Glutamatergic neuron (in vitro differentiated cells): ENCODE results near the gene CCDC127. TPM values are rescaled to one million over a fixed set of nuclear protein-coding genes. Genes with fewer than 3 reads are reported as not detected.

Source experiments
- DNase-seq: peaks from one replicate; pipeline ENCODE4 v3.0.0; 2022
- H3K27ac Mint-ChIP-seq: one replicate; pipeline ENCODE4 v1.8.0; 2020; ENCODE audit warnings: mild to moderate bottlenecking, mixed read lengths, inconsistent platforms; ENCODE audit not compliant: unreplicated experiment
- H3K27me3 Mint-ChIP-seq: one replicate; pipeline ENCODE4 v1.8.0; 2020; ENCODE audit warnings: mild to moderate bottlenecking, moderate library complexity, mixed read lengths, inconsistent platforms; ENCODE audit not compliant: unreplicated experiment
- H3K36me3 Mint-ChIP-seq: one replicate; pipeline ENCODE4 v1.8.0; 2020; ENCODE audit warnings: mild to moderate bottlenecking, mixed read lengths, inconsistent platforms; ENCODE audit not compliant: unreplicated experiment
- H3K4me1 Mint-ChIP-seq: one replicate; pipeline ENCODE4 v1.8.0; 2020; ENCODE audit warnings: mild to moderate bottlenecking, low read depth, mixed read lengths, inconsistent platforms; ENCODE audit not compliant: unreplicated experiment
- H3K4me3 Mint-ChIP-seq: one replicate; pipeline ENCODE4 v1.8.0; 2020; ENCODE audit warnings: mild to moderate bottlenecking, mixed read lengths, inconsistent platforms; ENCODE audit not compliant: unreplicated experiment
- H3K9me3 Mint-ChIP-seq: one replicate; pipeline ENCODE4 v1.8.0; 2020; ENCODE audit warnings: mild to moderate bottlenecking, moderate library complexity, mixed read lengths, inconsistent platforms; ENCODE audit not compliant: unreplicated experiment
- CTCF ChIP-seq: fragments of 200-600 bp; sonication (generic); IDR thresholded peaks from one replicate; pipeline ENCODE4 v1.5.0; 2021; ENCODE audit not compliant: partially characterized antibody, unreplicated experiment
- total RNA-seq: library from RNA; stranded (reverse); fragmentation: NEBNext Ultra II Directional; extraction: Animal tissue kit (Norgen Biotek cat#: 25700); gene quantifications from one replicate; pipeline ENCODE4 v1.2.1, GENCODE V29; 2021; ENCODE audit not compliant: unreplicated experiment

CCDC127 gene
- total RNA-seq, 1 donor from 2014 or later, result 11.9 TPM

- Mint-ChIP-seq H3K9me3 (peaks cover 6% of the 10 kb centered on the region), H3K27me3 (peaks cover 2% of the 10 kb centered on the region), H3K36me3 (no peaks in the 10 kb centered on the region), H3K27ac (peak overlapping the region; percentile 13), H3K4me3 (no peak overlapping the region), H3K4me1 (peaks cover 21% of the 10 kb centered on the region)
- no peak for DNase-seq
- no peak for TF ChIP-seq CTCF
These were observed 13.5 kb downstream of the CCDC127 start for GRCh38 chr5:204462-204861.

GRCh38 chr5:204001-204400 lies 14.0 kb downstream of the CCDC127 start:
- H3K36me3 Mint-ChIP-seq, result no peaks in the 10 kb centered on the region
- peaks cover 2% of the 10 kb centered on the region for H3K27me3 Mint-ChIP-seq
- no peak overlapping the region for H3K27ac Mint-ChIP-seq
- no peak for TF ChIP-seq CTCF
- peaks cover 6% of the 10 kb centered on the region for H3K9me3 Mint-ChIP-seq
- H3K4me3 Mint-ChIP-seq, result no peak overlapping the region
- no peak for DNase-seq
- H3K4me1 Mint-ChIP-seq, result peaks cover 21% of the 10 kb centered on the region

GRCh38 chr5:203246-203930 lies 14.6 kb downstream of the CCDC127 start:
- Mint-ChIP-seq H3K9me3 (peaks cover 6% of the 10 kb centered on the region), H3K27me3 (peaks cover 2% of the 10 kb centered on the region), H3K27ac (no peak overlapping the region), H3K36me3 (no peaks in the 10 kb centered on the region), H3K4me1 (peaks cover 18% of the 10 kb centered on the region), H3K4me3 (no peak overlapping the region)
- no peak for TF ChIP-seq CTCF
- no peak for DNase-seq

GRCh38 chr5:201672-202071 lies 16.3 kb downstream of the CCDC127 start:
- no peak for DNase-seq
- Mint-ChIP-seq H3K27me3 (peaks cover 2% of the 10 kb centered on the region), H3K4me3 (no peak overlapping the region), H3K27ac (no peak overlapping the region), H3K4me1 (peaks cover 14% of the 10 kb centered on the region), H3K9me3 (peaks cover 5% of the 10 kb centered on the region), H3K36me3 (no peaks in the 10 kb centered on the region)
- TF ChIP-seq CTCF, result no peak

GRCh38 chr5:200985-201384 lies 17.0 kb downstream of the CCDC127 start:
- Mint-ChIP-seq H3K4me1 (peaks cover 16% of the 10 kb centered on the region), H3K9me3 (peaks cover 5% of the 10 kb centered on the region), H3K4me3 (no peak overlapping the region), H3K27me3 (peaks cover 2% of the 10 kb centered on the region), H3K27ac (no peak overlapping the region), H3K36me3 (no peaks in the 10 kb centered on the region)
- TF ChIP-seq CTCF, result no peak
- peak; percentile 10 for DNase-seq
